Tibial artery (tissue), 4 donors: ENCODE results near the gene PTPN14.
A peak's percentile ranks its signal among the peaks of the same experiment; 100 is the strongest.

ENCODE experiments used
- DNase-seq, 2 donors: peaks; one replicate each; pipeline ENCODE4 v3.0.0-alpha.2; 2019
- H3K27ac ChIP-seq, 2 donors: fragments of 200-600 bp; sonication (generic) in 1 of 2; 1 replicate in 1 of 2; 2 replicates in 1 of 2; pipeline ENCODE4 v1.5.1; 2018 to 2019; ENCODE audit warnings: mild to moderate bottlenecking in 1 of 2
- H3K27me3 ChIP-seq, 2 donors: fragments of 200-600 bp; sonication (generic) in 1 of 2; one replicate each; pipeline versions ENCODE4 v1.5.1 to v1.6.0; 2016 to 2019
- H3K36me3 ChIP-seq, 3 donors: fragments of 200-600 bp; sonication (generic) in 2 of 3; one replicate each; pipeline ENCODE4 v1.5.1; 2016 to 2019; ENCODE audit warnings: mild to moderate bottlenecking in 2 of 3
- H3K4me1 ChIP-seq, 4 donors: fragments of 200-600 bp; sonication (generic) in 2 of 4; 1 replicate in 3 of 4; 2 replicates in 1 of 4; pipeline ENCODE4 v1.5.1; 2016 to 2019
- H3K4me3 ChIP-seq, 2 donors: fragments of 200-600 bp; sonication (generic) in 1 of 2; 1 replicate in 1 of 2; 2 replicates in 1 of 2; pipeline ENCODE4 v1.5.1; 2018 to 2019; ENCODE audit warnings: mild to moderate bottlenecking in 2 of 2
- H3K9me3 ChIP-seq, 3 donors: fragments of 200-600 bp; sonication (generic) in 1 of 3; one replicate each; pipeline ENCODE4 v1.5.1; 2016 to 2019
- CTCF ChIP-seq, 2 experiments: fragments of 200-600 bp in 1 of 2; fragments of 450-650 bp in 1 of 2; IDR thresholded peaks; one replicate each; pipeline ENCODE4 v1.5.1; 2017 to 2019; ENCODE audit warnings: antibody characterized with exemption in 2 of 2, mild to moderate bottlenecking in 1 of 2, moderate library complexity in 1 of 2
- intact Hi-C: fragments of 100-400 bp; cut with DNase I; formaldehyde crosslinking; loops from one replicate; pipeline ENCODE4 v1.15.0; 2023; ENCODE audit warnings: low total_unique reads

PTPN14 gene

GRCh38 chr1:214586621-214587020 lies 35.2 kb upstream of the PTPN14 start:
- Histone ChIP-seq H3K27ac (no peak overlapping the region), H3K9me3 (no peaks in the 10 kb centered on the region), H3K27me3 (no peaks in the 10 kb centered on the region), H3K36me3 (no peaks in the 10 kb centered on the region), H3K4me3 (no peak overlapping the region), H3K4me1 (peaks cover 0 to 5% (median 2%) of the 10 kb centered on the region in 4 donors)
- no peak for DNase-seq
- intact Hi-C loops, result loop anchor here (5.0 kb wide), 2 partner anchors 199 to 254 kb away; no protein-coding TSS in a partner anchor
- no peak for TF ChIP-seq CTCF (IDR thresholded peaks at IDR 0.05)

- Histone ChIP-seq H3K27ac (no peak overlapping the region), H3K27me3 (no peaks in the 10 kb centered on the region), H3K36me3 (no peaks in the 10 kb centered on the region), H3K4me1 (peaks cover 0 to 7% (median 2%) of the 10 kb centered on the region in 4 donors), H3K4me3 (no peak overlapping the region), H3K9me3 (no peaks in the 10 kb centered on the region)
- DNase-seq, result no peak
- TF ChIP-seq CTCF (IDR thresholded peaks at IDR 0.05), result peak; percentile 62 to 80
- intact Hi-C loops, result loop anchor here (5.0 kb wide), 2 partner anchors 198 to 253 kb away; no protein-coding TSS in a partner anchor
These were observed 33.7 kb upstream of the PTPN14 start for GRCh38 chr1:214584805-214585766.

GRCh38 chr1:214583824-214584554 lies 32.6 kb upstream of the PTPN14 start:
- DNase-seq, result no peak
- intact Hi-C loops, result no loop called here

GRCh38 chr1:214583113-214583512 lies 31.7 kb upstream of the PTPN14 start:
- TF ChIP-seq CTCF (IDR thresholded peaks at IDR 0.05), result no peak
- Histone ChIP-seq H3K27me3 (no peaks in the 10 kb centered on the region), H3K9me3 (no peaks in the 10 kb centered on the region), H3K4me3 (no peak overlapping the region), H3K36me3 (no peaks in the 10 kb centered on the region), H3K27ac (no peak overlapping the region), H3K4me1 (peaks cover 0 to 7% (median 2%) of the 10 kb centered on the region in 4 donors)
- no peak for DNase-seq
- intact Hi-C loops, result no loop called here

More at GRCh38 chr1:214583824-214584554, 32.6 kb upstream of the PTPN14 start:
- no peak overlapping the region for H3K4me3 ChIP-seq
- TF ChIP-seq CTCF (IDR thresholded peaks at IDR 0.05), result no peak
- no peaks in the 10 kb centered on the region for H3K36me3 ChIP-seq
- H3K27me3 ChIP-seq, result no peaks in the 10 kb centered on the region
- H3K27ac ChIP-seq, result no peak overlapping the region
- peaks cover 0 to 7% (median 2%) of the 10 kb centered on the region in 4 donors for H3K4me1 ChIP-seq
- no peaks in the 10 kb centered on the region for H3K9me3 ChIP-seq

GRCh38 chr1:214582289-214582891 lies 31.0 kb upstream of the PTPN14 start:
- H3K9me3 ChIP-seq, result no peaks in the 10 kb centered on the region
- H3K27me3 ChIP-seq, result no peaks in the 10 kb centered on the region
- no peak overlapping the region for H3K27ac ChIP-seq
- H3K4me1 ChIP-seq, result peaks cover 0 to 7% (median 2%) of the 10 kb centered on the region in 4 donors
- DNase-seq, result no peak
- no peak for TF ChIP-seq CTCF (IDR thresholded peaks at IDR 0.05)
- no peak overlapping the region for H3K4me3 ChIP-seq
- intact Hi-C loops, result no loop called here
- H3K36me3 ChIP-seq, result no peaks in the 10 kb centered on the region
